GM10266 (cell line): ENCODE data around the gene SPEF2.

Source experiments
- DNase-seq: peaks from one replicate; pipeline ENCODE4 v3.0.0; 2012; ENCODE audit errors: extremely low spot score
- TF ChIP-seq, protein P1 (sequence below): IDR thresholded peaks from 2 replicates; pipeline ENCODE4 v1.5.1; 2012; ENCODE audit warnings: mild to moderate bottlenecking, low read depth; ENCODE audit not compliant: control insufficient read depth, insufficient read depth; ENCODE audit errors: missing control alignments

Gene SPEF2

DNA sequence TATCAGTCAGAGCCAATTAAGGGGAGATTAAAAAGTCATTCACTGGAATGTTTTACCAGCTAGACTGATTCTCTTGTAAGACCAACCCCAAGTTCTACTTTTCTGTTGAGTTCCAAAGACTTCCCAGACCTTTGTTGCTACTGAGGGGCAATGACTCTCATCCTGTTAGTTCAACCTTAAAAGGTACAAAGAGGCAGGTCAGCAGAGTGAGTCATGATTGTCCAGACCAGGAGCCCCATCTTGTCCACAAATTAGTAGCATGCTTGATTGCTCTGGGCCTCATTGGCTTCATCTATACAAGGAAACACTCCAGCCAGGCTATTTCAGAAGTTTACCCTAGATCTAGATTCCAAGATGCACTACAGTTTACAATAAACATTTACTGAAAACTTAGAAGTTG, 159.1 kb downstream of the SPEF2 start:
- TF ChIP-seq, protein P1, sequence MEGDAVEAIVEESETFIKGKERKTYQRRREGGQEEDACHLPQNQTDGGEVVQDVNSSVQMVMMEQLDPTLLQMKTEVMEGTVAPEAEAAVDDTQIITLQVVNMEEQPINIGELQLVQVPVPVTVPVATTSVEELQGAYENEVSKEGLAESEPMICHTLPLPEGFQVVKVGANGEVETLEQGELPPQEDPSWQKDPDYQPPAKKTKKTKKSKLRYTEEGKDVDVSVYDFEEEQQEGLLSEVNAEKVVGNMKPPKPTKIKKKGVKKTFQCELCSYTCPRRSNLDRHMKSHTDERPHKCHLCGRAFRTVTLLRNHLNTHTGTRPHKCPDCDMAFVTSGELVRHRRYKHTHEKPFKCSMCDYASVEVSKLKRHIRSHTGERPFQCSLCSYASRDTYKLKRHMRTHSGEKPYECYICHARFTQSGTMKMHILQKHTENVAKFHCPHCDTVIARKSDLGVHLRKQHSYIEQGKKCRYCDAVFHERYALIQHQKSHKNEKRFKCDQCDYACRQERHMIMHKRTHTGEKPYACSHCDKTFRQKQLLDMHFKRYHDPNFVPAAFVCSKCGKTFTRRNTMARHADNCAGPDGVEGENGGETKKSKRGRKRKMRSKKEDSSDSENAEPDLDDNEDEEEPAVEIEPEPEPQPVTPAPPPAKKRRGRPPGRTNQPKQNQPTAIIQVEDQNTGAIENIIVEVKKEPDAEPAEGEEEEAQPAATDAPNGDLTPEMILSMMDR, result no peak
- no peak for DNase-seq

GRCh38 chr5:35777358-35778087, 159.9 kb downstream of the SPEF2 start:
- peak; percentile 35 for DNase-seq
- TF ChIP-seq, protein P1, result peak; percentile 68

DNA sequence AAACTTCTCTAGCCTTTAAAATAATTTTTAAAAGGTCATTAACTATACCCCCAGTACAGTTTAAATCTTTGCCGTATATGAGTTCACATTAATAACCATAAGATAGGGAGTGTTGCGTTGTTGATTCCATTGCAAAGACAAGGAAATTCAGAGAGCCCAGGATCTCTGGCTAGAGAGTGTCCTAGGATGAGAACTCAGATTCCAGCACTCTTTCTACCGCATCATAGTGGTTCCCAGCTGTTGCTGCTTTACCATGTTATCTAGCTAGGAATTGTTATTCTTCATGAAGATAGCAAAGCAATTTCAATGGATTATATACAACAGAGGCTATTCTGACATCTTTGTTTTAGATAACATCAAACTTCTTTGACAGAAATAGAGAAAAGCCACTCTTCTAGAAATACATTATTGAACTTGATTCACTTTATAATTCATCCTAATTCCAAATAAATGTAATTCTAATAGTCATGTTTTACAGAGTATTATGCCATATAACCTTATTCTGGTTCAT, 160.7 kb downstream of the SPEF2 start:
- no peak for DNase-seq
- TF ChIP-seq, protein P1, result no peak

DNA sequence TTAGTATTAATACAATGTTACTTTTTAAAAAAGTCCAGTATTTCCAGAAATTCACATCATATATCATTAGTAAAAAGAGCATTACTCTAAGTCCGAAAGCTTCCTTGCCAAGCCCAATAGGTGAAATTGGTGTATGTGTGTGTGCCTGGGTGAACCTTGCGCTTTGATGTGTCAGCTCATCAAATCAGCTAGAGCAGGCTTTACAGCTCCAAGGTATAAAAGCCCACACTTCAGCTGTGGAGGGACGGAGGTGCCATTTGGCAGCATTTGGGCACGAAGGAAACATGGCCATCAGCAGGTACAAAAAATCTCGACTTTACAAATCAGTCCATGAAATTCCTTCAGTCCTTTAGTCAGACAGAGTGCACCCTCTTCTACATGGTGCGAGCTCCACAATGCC, 162.6 kb downstream of the SPEF2 start:
- DNase-seq, result no peak
- TF ChIP-seq, protein P1, result no peak

GRCh38 chr5:35781181-35781790, 163.6 kb downstream of the SPEF2 start:
- no peak for DNase-seq
- TF ChIP-seq, protein P1, result no peak

DNA sequence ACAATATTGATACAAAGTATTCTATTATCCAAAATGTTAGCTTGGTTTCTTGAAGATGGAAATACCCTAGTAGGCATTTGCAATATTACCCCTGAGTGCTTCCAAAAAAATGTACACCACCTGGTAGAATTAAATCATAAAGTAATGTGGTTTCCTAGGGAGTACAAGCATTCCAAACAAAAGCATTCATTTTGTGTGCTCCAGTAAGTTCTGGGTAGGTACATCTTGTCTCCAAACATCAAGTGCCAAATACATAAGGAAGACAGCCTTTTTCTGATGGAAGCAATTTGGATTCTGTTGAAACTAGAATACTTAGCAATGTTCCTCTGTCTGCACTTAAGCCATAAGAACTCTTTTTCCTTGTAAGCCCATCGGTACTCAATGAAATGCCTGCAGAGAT, 165.9 kb downstream of the SPEF2 start:
- TF ChIP-seq, protein P1, result no peak
- no peak for DNase-seq

DNA sequence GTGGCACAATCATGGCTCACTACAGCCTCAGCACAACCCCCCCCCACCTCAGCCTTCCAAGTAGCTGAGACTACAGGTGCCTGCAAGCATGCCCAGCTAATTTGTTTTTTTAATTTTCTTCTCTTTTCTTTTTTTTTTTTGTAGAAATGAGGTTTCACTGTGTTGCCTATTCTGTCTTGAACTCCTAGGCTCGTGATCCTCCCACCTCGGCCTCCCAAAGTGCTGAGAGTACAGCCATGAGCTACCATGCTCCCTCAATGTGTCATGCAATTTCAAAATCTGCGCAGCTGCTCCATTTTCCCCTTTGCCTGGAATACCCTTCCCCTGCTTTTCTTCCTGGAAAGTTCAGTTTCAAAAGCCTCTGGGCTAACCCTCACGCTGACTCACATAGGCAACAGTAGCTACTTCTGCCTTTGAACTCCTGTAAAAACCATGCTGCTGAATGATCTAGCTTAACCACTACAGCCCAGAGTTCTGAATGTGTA, 168.0 kb downstream of the SPEF2 start:
- TF ChIP-seq, protein P1, result no peak
- no peak for DNase-seq
